Mesenchymal stem cell (in vitro differentiated cells and primary cell): Measurements from ENCODE around the gene CMTM7.

ENCODE experiments used
- DNase-seq: peaks from one replicate; pipeline ENCODE4 v3.0.0-alpha.2; 2013
- H2AFZ ChIP-seq: one replicate; pipeline ENCODE4 v1.6.1; 2013; ENCODE audit warnings: low read depth, mild to moderate bottlenecking, control low read depth, inconsistent platforms, low read length, moderate library complexity
- H2AK5ac ChIP-seq: 2 replicates; pipeline ENCODE4 v1.6.1; 2013; ENCODE audit warnings: low read length, moderate library complexity, mild to moderate bottlenecking, inconsistent platforms; ENCODE audit not compliant: severe bottlenecking
- H2BK120ac ChIP-seq: one replicate; pipeline ENCODE4 v1.6.1; 2013; ENCODE audit warnings: low read depth, mild to moderate bottlenecking, inconsistent platforms, low read length, moderate library complexity
- H2BK12ac ChIP-seq, 2 experiments: one replicate each; pipeline ENCODE4 v1.6.1; 2013; ENCODE audit warnings: inconsistent platforms in 2 of 2, low read length in 2 of 2, mild to moderate bottlenecking in 2 of 2, moderate library complexity in 2 of 2, control low read depth in 1 of 2
- H2BK15ac ChIP-seq: one replicate; pipeline ENCODE4 v1.6.1; 2013; ENCODE audit warnings: mild to moderate bottlenecking, low read depth, inconsistent platforms; ENCODE audit not compliant: poor library complexity, severe bottlenecking
- H2BK5ac ChIP-seq: 2 replicates; pipeline ENCODE4 v1.6.1; 2013; ENCODE audit warnings: low read depth, mild to moderate bottlenecking, low read length, control low read depth, inconsistent platforms; ENCODE audit not compliant: poor library complexity, severe bottlenecking
- H3K14ac ChIP-seq, 2 experiments: one replicate each; pipeline ENCODE4 v1.6.1; 2013; ENCODE audit warnings: inconsistent platforms in 2 of 2, low read length in 2 of 2, control low read depth in 1 of 2, mild to moderate bottlenecking in 1 of 2, moderate library complexity in 1 of 2
- H3K18ac ChIP-seq, 2 experiments: one replicate each; pipeline ENCODE4 v1.6.1; 2013; ENCODE audit warnings: inconsistent platforms in 2 of 2, low read length in 2 of 2, control low read depth in 1 of 2, low read depth in 1 of 2, mild to moderate bottlenecking in 1 of 2
- H3K23ac ChIP-seq, 2 experiments: one replicate each; pipeline ENCODE4 v1.6.1; 2013; ENCODE audit warnings: inconsistent platforms in 2 of 2, low read length in 2 of 2, mild to moderate bottlenecking in 2 of 2, moderate library complexity in 2 of 2, control low read depth in 1 of 2
- H3K27ac ChIP-seq: 2 replicates; pipeline ENCODE4 v1.5.1; 2013; ENCODE audit warnings: mild to moderate bottlenecking, moderate library complexity, low read length, control low read depth, inconsistent platforms; ENCODE audit not compliant: poor library complexity, severe bottlenecking
- H3K27me3 ChIP-seq, 2 experiments: 2 replicates each; pipeline versions ENCODE4 v1.6.1 to v1.7.0; 2013; ENCODE audit warnings: low read length in 2 of 2, mild to moderate bottlenecking in 2 of 2, moderate library complexity in 2 of 2, control low read depth in 1 of 2, inconsistent platforms in 1 of 2; ENCODE audit not compliant: control insufficient read depth in 1 of 2, insufficient read depth in 1 of 2
- H3K36me3 ChIP-seq, 2 experiments: 2 replicates each; pipeline versions ENCODE4 v1.6.1 to v1.7.0; 2013; ENCODE audit warnings: low read length in 2 of 2, control low read depth in 1 of 2, inconsistent platforms in 1 of 2, low read depth in 1 of 2, mild to moderate bottlenecking in 1 of 2; ENCODE audit not compliant: insufficient read depth in 2 of 2, control insufficient read depth in 1 of 2
- H3K4ac ChIP-seq, 2 experiments: one replicate each; pipeline ENCODE4 v1.6.1; 2013; ENCODE audit warnings: inconsistent platforms in 2 of 2, low read length in 2 of 2, mild to moderate bottlenecking in 2 of 2, moderate library complexity in 2 of 2, control low read depth in 1 of 2, low read depth in 1 of 2
- H3K4me1 ChIP-seq: 2 replicates; pipeline ENCODE4 v1.6.1; 2013; ENCODE audit warnings: low read depth, low read length, control low read depth; ENCODE audit not compliant: control insufficient read depth, insufficient read depth
- H3K4me2 ChIP-seq: 2 replicates; pipeline ENCODE4 v1.6.1; 2013; ENCODE audit warnings: low read length, mild to moderate bottlenecking, inconsistent platforms; ENCODE audit not compliant: poor library complexity, severe bottlenecking
- H3K4me3 ChIP-seq, 2 experiments: 2 replicates each; pipeline versions ENCODE4 v1.5.1 to v1.7.0; 2013; ENCODE audit warnings: low read length in 2 of 2, mild to moderate bottlenecking in 2 of 2, control low read depth in 1 of 2, low read depth in 1 of 2; ENCODE audit not compliant: insufficient read depth in 1 of 2
- H3K79me1 ChIP-seq: replicated peaks from 2 replicates; pipeline ENCODE4 v1.6.1; 2013; ENCODE audit warnings: mild to moderate bottlenecking, control low read depth, low read length, inconsistent platforms; ENCODE audit not compliant: poor library complexity, severe bottlenecking
- H3K9ac ChIP-seq: 2 replicates; pipeline ENCODE4 v1.7.0; 2013; ENCODE audit warnings: mild to moderate bottlenecking, low read length, moderate library complexity
- H3K9me3 ChIP-seq: 2 replicates; pipeline ENCODE4 v1.7.0; 2013; ENCODE audit warnings: mild to moderate bottlenecking, low read length; ENCODE audit not compliant: control insufficient read depth
- H4K8ac ChIP-seq: one replicate; pipeline ENCODE4 v1.6.1; 2013; ENCODE audit warnings: inconsistent platforms, mild to moderate bottlenecking, low read length, moderate library complexity
- H4K91ac ChIP-seq: one replicate; pipeline ENCODE4 v1.6.1; 2013; ENCODE audit warnings: mild to moderate bottlenecking, low read length, inconsistent platforms
- WGBS: methylation state at CpG from one replicate; pipeline ENCODE4 v1.1.7; 2013; ENCODE audit warnings: mixed read lengths; 5-methylcytosine and 5-hydroxymethylcytosine counted together

CMTM7 gene

GRCh38 chr3:32450992-32451659 lies 59.5 kb downstream of the CMTM7 start:
- H4K8ac ChIP-seq = no peak overlapping the region
- no peak overlapping the region for H2BK15ac ChIP-seq
- H2BK5ac ChIP-seq = no peak overlapping the region
- no peak overlapping the region for H3K27ac ChIP-seq
- H4K91ac ChIP-seq = no peak overlapping the region
- H3K36me3 ChIP-seq = peaks cover 18 to 48% of the 10 kb centered on the region in 2 experiments
- H3K4me1 ChIP-seq = peaks cover 4% of the 10 kb centered on the region
- H3K9ac ChIP-seq = no peak overlapping the region
- H2AK5ac ChIP-seq = no peak overlapping the region
- no peak for DNase-seq
- no peaks in the 10 kb centered on the region for H3K27me3 ChIP-seq
- no peak overlapping the region for H3K23ac ChIP-seq
- no peak overlapping the region for H3K18ac ChIP-seq
- no peak overlapping the region for H2BK12ac ChIP-seq
- WGBS = 94% methylated on average over 12 of the region's 12 CpGs
- no peak overlapping the region for H3K4me3 ChIP-seq
- H2BK120ac ChIP-seq = no peak overlapping the region
- H2AFZ ChIP-seq = no peak overlapping the region
- no peaks in the 10 kb centered on the region for H3K9me3 ChIP-seq
- no peak overlapping the region for H3K4ac ChIP-seq
- H3K14ac ChIP-seq = no peak overlapping the region
- H3K79me1 ChIP-seq = peaks cover 1% of the 10 kb centered on the region
- no peak overlapping the region for H3K4me2 ChIP-seq

- no peak overlapping the region for H2BK5ac ChIP-seq
- H2BK120ac ChIP-seq = no peak overlapping the region
- no peak overlapping the region for H3K4ac ChIP-seq
- H4K91ac ChIP-seq = no peak overlapping the region
- H2BK15ac ChIP-seq = no peak overlapping the region
- no peak overlapping the region for H2AK5ac ChIP-seq
- H3K9ac ChIP-seq = no peak overlapping the region
- no peak overlapping the region for H2AFZ ChIP-seq
- peaks cover 25 to 45% of the 10 kb centered on the region in 2 experiments for H3K36me3 ChIP-seq
- no peak overlapping the region for H3K4me3 ChIP-seq
- H3K18ac ChIP-seq = no peak overlapping the region
- H3K4me2 ChIP-seq = no peak overlapping the region
- peaks cover 1% of the 10 kb centered on the region for H3K79me1 ChIP-seq
- H3K23ac ChIP-seq = no peak overlapping the region
- H3K9me3 ChIP-seq = no peaks in the 10 kb centered on the region
- WGBS = 98% methylated on average over 4 of the region's 4 CpGs
- no peak overlapping the region for H2BK12ac ChIP-seq
- no peak for DNase-seq
- no peak overlapping the region for H4K8ac ChIP-seq
- no peak overlapping the region for H3K14ac ChIP-seq
- no peaks in the 10 kb centered on the region for H3K27me3 ChIP-seq
- peaks cover 4% of the 10 kb centered on the region for H3K4me1 ChIP-seq
- no peak overlapping the region for H3K27ac ChIP-seq
Observed at GRCh38 chr3:32452009-32452408, 60.4 kb downstream of the CMTM7 start.

GRCh38 chr3:32453346-32453745 lies 61.7 kb downstream of the CMTM7 start:
- H3K14ac ChIP-seq = no peak overlapping the region
- H2AK5ac ChIP-seq = no peak overlapping the region
- WGBS = 80% methylated on average over 4 of the region's 5 CpGs
- H3K23ac ChIP-seq = no peak overlapping the region
- no peak overlapping the region for H3K4ac ChIP-seq
- H3K18ac ChIP-seq = no peak overlapping the region
- no peak overlapping the region for H2AFZ ChIP-seq
- H3K27me3 ChIP-seq = no peaks in the 10 kb centered on the region
- H3K27ac ChIP-seq = no peak overlapping the region
- no peaks in the 10 kb centered on the region for H3K9me3 ChIP-seq
- DNase-seq = peak; percentile 79
- H4K91ac ChIP-seq = no peak overlapping the region
- no peak overlapping the region for H3K4me2 ChIP-seq
- no peak overlapping the region for H2BK12ac ChIP-seq
- H2BK5ac ChIP-seq = no peak overlapping the region
- no peak overlapping the region for H2BK120ac ChIP-seq
- peaks cover 25 to 50% of the 10 kb centered on the region in 2 experiments for H3K36me3 ChIP-seq
- H3K4me1 ChIP-seq = peaks cover 4% of the 10 kb centered on the region
- H3K4me3 ChIP-seq = no peak overlapping the region
- peaks cover 1% of the 10 kb centered on the region for H3K79me1 ChIP-seq
- H3K9ac ChIP-seq = peak overlapping the region; percentile 51
- H4K8ac ChIP-seq = no peak overlapping the region
- no peak overlapping the region for H2BK15ac ChIP-seq

- no peak overlapping the region for H3K14ac ChIP-seq
Observed at GRCh38 chr3:32454111-32454510, 62.5 kb downstream of the CMTM7 start.

More at GRCh38 chr3:32454111-32454510, 62.5 kb downstream of the CMTM7 start:
- H3K27ac ChIP-seq = no peak overlapping the region
- no peak overlapping the region for H3K9ac ChIP-seq
- H4K91ac ChIP-seq = no peak overlapping the region
- no peak overlapping the region for H2AK5ac ChIP-seq
- no peak overlapping the region for H2BK120ac ChIP-seq
- no peak overlapping the region for H2BK5ac ChIP-seq
- no peak overlapping the region for H3K4me3 ChIP-seq
- no peaks in the 10 kb centered on the region for H3K9me3 ChIP-seq
- H3K36me3 ChIP-seq = peaks cover 23 to 46% of the 10 kb centered on the region in 2 experiments
- no peak overlapping the region for H3K23ac ChIP-seq
- no peak overlapping the region for H3K4me2 ChIP-seq
- no peak overlapping the region for H3K4ac ChIP-seq
- peaks cover 4% of the 10 kb centered on the region for H3K4me1 ChIP-seq
- H2AFZ ChIP-seq = no peak overlapping the region
- DNase-seq = no peak
- no peak overlapping the region for H4K8ac ChIP-seq
- H2BK12ac ChIP-seq = peak overlapping the region in 1 of 2 experiments; percentile 66
- H3K27me3 ChIP-seq = no peaks in the 10 kb centered on the region
- H3K79me1 ChIP-seq = peaks cover 1% of the 10 kb centered on the region
- 92% methylated on average over 6 of the region's 6 CpGs for WGBS
- H3K18ac ChIP-seq = peak overlapping the region in 1 of 2 experiments; percentile 42
- no peak overlapping the region for H2BK15ac ChIP-seq
